HG03196 (cell line): ENCODE measurements around the gene NTSR1.

Experiments used
- ATAC-seq: cut with Tn5 transposase; IDR thresholded peaks from one replicate; pipeline ENCODE4 v1.9.1; 2021; ENCODE audit not compliant: unreplicated experiment

Gene NTSR1

GRCh38 chr20:62708591-62709536 lies at the start of gene NTSR1:
Gene NTSR1 (plus strand): TSS chr20:62708836. CDS start chr20:62709208, 372 bp downstream.
- ATAC-seq = no peak

GRCh38 chr20:62659488-62660239 lies 49.0 kb upstream of the NTSR1 start:
- no peak for ATAC-seq

DNA sequence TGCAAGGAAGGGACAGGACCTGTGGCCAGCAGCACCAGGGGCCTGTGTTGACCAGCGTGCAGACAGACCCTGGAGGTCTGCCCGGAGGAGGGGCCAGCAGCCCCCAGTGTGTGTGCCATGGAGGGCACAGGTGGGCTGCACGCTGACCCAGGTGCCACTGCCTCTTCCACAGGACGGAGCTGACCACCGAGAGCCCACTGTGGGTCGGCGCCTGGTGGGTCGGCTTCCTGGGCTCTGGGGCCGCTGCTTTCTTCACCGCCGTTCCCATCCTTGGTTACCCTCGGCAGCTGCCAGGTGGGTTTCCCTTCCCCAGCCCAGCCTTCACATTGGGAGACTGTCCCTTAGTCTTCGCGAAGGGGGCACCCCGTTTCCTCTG lies 48.4 kb upstream of the NTSR1 start:
- ATAC-seq = no peak

GRCh38 chr20:62660768-62661167 lies 47.9 kb upstream of the NTSR1 start:
- ATAC-seq = no peak

- no peak for ATAC-seq
Observed at GRCh38 chr20:62661647-62662046, 47.0 kb upstream of the NTSR1 start.

- no peak for ATAC-seq
Observed at GRCh38 chr20:62662422-62662821, 46.2 kb upstream of the NTSR1 start.

DNA sequence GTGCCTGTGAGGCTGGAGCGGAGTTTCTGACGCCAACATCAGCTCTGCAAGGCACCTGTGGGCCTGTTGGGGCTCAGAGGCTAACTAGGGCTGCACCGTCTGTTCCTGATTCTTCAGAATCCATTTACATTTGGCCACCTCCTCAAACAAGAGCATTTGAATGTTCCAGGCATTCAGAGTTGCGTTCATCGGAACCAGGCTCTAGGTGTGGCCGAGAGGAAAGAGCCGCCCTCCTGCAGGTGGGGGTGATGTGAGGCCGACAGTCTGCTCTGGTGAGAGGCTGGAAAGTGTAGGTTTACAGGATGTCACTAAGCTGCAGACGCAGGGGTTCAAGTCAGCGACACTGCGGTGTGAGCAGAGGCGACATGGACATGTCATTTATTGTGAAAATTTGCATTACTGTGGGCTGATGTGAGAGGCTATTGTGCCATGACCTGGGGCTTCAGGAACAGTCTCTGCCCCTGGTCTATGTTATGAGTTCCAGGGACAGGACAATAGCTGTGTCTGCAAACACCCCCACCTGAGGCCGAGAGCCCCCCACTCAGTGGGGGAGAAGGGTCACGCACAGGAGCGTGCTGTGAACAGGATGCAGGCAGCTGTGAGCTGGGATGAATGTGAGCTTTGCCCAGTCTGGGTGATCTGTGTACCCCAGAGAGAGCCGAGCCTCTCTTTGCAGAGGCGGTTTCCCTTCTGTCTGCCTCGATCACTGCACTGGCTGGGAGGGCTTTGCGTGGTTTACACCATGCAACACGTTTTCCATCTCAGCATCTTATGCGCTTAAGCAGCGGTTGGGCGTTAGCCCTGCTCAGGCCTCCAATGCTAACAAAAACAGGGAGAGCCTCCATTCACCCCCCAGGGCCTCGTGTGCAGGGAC lies 45.3 kb upstream of the NTSR1 start:
- no peak for ATAC-seq

- no peak for ATAC-seq
Observed at GRCh38 chr20:62664019-62664971, 44.3 kb upstream of the NTSR1 start.

DNA sequence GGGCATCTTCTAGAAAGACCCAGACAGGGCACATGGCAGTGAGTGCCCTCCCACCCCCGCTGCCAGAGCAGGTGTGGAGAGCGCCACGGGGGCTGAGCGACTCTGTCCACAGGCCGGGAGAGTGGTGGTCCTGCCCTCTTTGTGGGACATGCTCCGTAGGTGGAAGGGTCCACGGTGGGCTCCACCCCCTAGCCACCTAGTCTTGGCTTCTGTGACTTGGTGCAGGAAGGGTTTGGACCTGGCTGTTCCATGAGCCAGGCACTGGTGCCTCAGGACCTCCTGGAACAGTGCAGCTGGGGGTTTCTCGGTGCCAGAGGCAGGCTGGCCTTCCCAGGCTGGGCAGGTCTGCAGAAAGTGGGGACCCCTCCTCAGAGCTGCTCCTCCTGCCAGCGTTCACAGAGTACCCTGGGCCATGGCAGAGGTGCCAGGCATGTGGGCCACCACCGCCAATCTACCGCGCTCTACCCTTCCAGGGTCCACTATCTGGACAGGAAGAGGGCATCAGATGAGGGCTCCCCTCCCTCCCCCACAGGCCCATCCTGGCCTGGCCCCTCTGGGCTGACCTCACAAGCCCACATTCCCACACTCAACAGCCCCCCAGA lies 43.4 kb upstream of the NTSR1 start:
- no peak for ATAC-seq

GRCh38 chr20:62665826-62666735 lies 42.6 kb upstream of the NTSR1 start:
- ATAC-seq = no peak

GRCh38 chr20:62666736-62667529 lies 41.7 kb upstream of the NTSR1 start:
- ATAC-seq = no peak

GRCh38 chr20:62667530-62668440 lies 40.9 kb upstream of the NTSR1 start:
- ATAC-seq = no peak

GRCh38 chr20:62668441-62669027 lies 40.1 kb upstream of the NTSR1 start:
- no peak for ATAC-seq

DNA sequence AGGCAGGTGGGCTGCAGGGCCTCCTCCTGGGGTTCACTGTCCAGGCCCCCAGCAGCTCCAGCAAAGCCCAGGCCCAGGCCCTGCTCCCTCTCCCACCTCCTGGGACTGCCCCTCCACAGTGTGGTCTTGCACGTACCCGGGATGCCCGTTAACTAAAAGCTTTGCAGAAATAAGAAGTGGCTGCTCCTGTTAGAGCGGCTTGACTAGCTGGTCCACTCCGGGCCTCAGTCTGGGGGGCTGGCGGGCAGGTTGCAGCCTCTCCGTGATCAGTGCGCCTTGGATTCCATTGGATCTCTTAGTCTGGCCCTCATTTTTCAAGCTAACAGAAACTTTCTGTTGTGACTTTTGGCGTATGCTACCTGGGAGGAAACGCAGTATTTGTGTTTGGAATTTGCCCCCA lies 39.4 kb upstream of the NTSR1 start:
- no peak for ATAC-seq

DNA sequence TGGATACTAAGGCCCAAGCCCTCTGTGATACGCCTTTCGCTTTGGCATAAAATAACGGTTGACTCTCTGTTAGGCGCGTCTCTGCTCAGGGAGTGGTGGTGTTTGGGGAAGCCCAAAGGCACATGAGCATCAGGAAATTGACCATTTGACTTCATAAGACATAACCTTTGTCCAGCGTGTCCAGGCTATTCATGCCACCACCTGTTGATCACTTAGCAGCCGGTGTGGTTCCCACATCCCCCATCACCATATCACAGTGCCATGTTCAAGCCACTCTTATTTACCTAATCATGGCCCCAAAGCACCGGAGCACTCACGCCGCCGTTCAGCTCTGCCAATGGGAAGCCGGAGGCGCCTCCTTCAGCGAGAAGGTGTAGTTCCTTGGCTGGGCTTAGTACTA lies 38.5 kb upstream of the NTSR1 start:
- ATAC-seq = no peak

DNA sequence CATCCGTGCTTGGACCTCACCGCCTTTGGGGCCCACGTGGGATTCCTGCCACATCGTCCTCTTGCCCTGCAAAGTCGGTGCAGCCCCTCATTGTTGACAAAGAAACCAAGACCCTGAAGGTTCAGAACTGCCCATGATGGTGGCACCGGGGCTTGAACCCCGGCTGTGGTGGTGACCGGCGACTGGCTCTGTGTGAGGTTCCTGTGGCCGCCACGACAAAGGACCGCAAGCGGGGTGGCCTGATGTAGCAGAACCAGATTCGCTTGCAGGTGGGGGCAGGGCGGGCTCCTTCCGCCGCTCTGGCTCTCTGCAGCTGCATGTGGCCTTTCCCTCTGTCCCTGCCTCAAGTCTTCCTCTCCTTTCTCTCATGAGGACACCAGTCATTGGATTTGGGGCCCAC lies 37.6 kb upstream of the NTSR1 start:
- no peak for ATAC-seq
